CD4-positive, alpha-beta T cell treated with Interleukin-15 for 4 hours (primary cell): ENCODE results near the gene ONECUT3.
"Not testable (repeated sequence)": the region's sequence is repeated elsewhere in the genome, so short reads cannot be mapped to it uniquely, and the experiment has no call there.

Experiments
- DNase-seq: peaks from one replicate; pipeline ENCODE4 v3.0.0-alpha.2; 2020; ENCODE audit warnings: low spot score

Gene ONECUT3

GRCh38 chr19:1752757-1753728 lies at the start of gene ONECUT3:
Gene ONECUT3, plus strand, starts transcription at chr19:1753506. Its CDS starts 157 bp downstream, at chr19:1753663.
- no peak for DNase-seq

GRCh38 chr19:1704339-1704738 lies 49.0 kb upstream of the ONECUT3 start:
- no peak for DNase-seq

GRCh38 chr19:1705367-1705766 lies 47.9 kb upstream of the ONECUT3 start:
- DNase-seq: no peak

- DNase-seq: not testable (repeated sequence)
Observed at GRCh38 chr19:1706646-1707045, 46.7 kb upstream of the ONECUT3 start.

- DNase-seq: no peak
Observed at GRCh38 chr19:1707240-1707639, 46.1 kb upstream of the ONECUT3 start.

- no peak for DNase-seq
Observed at GRCh38 chr19:1713170-1713569, 40.1 kb upstream of the ONECUT3 start.

GRCh38 chr19:1715540-1715939 lies 37.8 kb upstream of the ONECUT3 start:
- DNase-seq: no peak

GRCh38 chr19:1717200-1717969 lies 35.9 kb upstream of the ONECUT3 start:
- DNase-seq: no peak

GRCh38 chr19:1717970-1718264 lies 35.4 kb upstream of the ONECUT3 start:
- no peak for DNase-seq

- DNase-seq: no peak
Observed at GRCh38 chr19:1718420-1719291, 34.6 kb upstream of the ONECUT3 start.

GRCh38 chr19:1719519-1719918 lies 33.8 kb upstream of the ONECUT3 start:
- no peak for DNase-seq

- no peak for DNase-seq
Observed at GRCh38 chr19:1720237-1720636, 33.1 kb upstream of the ONECUT3 start.

GRCh38 chr19:1725100-1726064 lies 27.9 kb upstream of the ONECUT3 start:
- DNase-seq: peak; percentile 20

GRCh38 chr19:1728816-1729567 lies 24.3 kb upstream of the ONECUT3 start:
- no peak for DNase-seq

- no peak for DNase-seq
Observed at GRCh38 chr19:1729568-1729925, 23.8 kb upstream of the ONECUT3 start.

GRCh38 chr19:1730157-1730556 lies 23.1 kb upstream of the ONECUT3 start:
- no peak for DNase-seq

DNA sequence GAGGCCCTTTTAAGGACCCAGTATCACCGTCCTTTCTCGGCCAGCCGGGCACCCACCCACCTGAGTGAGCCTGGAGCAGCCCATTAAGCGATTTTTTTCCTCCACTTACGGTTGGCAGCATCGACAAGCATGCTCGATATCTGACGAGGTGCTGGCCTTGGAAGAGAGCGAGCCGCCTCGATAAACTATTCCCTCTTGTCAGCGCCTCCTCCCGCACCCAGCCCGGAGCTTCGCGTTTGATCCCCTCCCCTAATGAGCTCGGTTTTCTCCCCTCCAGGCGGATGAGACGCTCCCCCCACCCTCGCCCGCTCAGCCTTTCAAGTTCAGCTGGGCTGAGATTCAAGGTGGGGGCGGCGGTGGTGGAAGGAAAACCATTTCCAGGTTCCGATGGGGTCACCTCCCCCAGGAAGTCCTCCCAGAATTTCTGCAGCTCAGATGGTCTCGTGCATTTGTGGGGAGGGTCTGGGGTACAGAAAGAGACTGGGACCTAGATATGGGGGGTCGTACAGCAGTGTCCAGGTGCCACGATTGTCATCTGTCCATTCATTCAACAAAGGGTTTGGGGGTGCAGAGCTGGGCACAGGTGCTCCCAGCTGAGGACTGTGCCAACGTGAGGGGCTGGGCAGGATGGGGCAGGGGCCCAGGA lies 18.9 kb upstream of the ONECUT3 start:
- DNase-seq: no peak

DNA sequence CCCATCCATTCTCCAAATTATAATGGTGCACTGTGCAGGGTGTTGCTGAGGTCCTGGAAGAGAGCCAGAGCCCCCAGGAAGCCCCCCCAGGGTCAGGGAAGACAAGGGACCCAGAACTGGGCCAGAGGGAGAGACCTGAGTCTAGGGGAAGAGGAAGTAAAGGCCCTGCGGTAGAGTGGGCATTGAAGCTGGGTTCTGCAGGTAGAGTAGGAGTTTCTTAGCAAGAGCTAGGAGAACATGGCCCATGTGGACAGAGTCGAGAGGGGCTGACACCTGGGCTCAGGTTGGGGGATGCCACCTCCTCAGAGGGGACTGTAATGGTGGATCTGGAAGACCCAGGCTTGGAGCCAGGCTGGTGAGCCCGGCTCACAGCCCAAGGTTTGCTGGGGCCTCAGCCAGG lies 17.0 kb upstream of the ONECUT3 start:
- no peak for DNase-seq

DNA sequence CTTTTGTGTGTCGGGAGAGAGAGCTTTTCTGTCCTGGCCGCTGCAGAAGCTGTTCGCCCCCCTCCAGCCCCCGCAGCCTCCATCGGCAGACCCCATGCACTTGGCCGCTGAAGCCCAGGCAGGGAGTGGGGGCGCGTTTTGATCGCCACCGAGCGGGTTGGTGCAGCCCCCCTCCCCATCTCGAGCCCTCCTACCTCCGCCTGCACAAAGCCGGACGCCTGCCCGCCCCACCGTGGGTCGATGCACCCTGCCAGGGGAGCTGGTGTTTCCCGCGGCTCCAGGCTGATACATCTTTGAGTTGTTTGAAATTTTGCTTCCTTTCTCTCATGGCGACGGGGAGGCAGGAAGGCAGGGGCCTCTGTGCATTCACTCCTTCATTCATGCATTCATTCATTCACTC lies 16.4 kb upstream of the ONECUT3 start:
- no peak for DNase-seq
